Dermis blood vessel endothelial cell (primary cell): Measurements from ENCODE around the gene GPR151. TPM values are rescaled to one million over a fixed set of nuclear protein-coding genes. Genes with fewer than 3 reads are reported as not detected.

Source experiments
- DNase-seq: peaks from one replicate; pipeline ENCODE4 v3.0.0; 2010
- total RNA-seq: library from RNA; depleted of rRNA; stranded (reverse); fragments of >200 nt; gene quantifications from 2 replicates; pipeline ENCODE4 v1.2.3, GENCODE V29; 2014

GPR151 gene
- total RNA-seq, 1 donor from 2014 or later: not detected

- no peak for DNase-seq
Measured at GRCh38 chr5:146519554-146519953, 3.6 kb upstream of the GPR151 start.

DNA sequence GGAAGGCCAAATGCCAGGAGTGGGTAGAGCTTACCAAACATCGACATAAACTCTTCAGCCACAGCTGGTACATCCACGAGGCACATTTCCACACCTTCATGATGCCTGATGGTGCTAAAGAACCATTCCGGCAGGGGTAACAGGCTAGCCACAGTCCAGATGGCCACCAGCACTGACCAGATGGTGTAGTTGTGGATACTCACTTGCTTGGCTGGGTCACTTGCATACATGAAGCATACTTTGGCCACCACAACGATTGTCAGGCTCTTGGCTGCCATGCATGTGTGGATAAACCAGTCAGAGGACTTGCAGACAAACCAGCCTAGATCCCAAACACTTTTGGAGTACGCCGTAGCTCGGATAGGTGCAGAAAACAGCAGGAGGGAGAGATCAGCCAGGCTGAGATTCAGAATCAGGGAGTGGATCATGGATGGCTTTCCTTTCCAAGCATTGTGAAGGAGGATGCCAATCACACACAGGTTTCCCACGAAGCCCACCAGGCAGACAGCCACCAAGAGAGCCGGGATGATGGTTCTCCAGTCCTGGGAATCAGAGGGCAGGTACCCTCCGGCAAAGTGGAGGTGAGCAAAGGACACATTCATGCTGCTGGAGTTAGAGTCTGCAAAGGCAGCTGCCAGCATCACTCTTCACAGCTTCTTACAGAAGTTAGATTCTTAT, 378 bp downstream of the GPR151 start:
- DNase-seq: no peak

- no peak for DNase-seq
Measured at GRCh38 chr5:146514575-146514974, 1.4 kb downstream of the GPR151 start.

- DNase-seq: no peak
Measured at GRCh38 chr5:146513462-146513861, 2.5 kb downstream of the GPR151 start.

DNA sequence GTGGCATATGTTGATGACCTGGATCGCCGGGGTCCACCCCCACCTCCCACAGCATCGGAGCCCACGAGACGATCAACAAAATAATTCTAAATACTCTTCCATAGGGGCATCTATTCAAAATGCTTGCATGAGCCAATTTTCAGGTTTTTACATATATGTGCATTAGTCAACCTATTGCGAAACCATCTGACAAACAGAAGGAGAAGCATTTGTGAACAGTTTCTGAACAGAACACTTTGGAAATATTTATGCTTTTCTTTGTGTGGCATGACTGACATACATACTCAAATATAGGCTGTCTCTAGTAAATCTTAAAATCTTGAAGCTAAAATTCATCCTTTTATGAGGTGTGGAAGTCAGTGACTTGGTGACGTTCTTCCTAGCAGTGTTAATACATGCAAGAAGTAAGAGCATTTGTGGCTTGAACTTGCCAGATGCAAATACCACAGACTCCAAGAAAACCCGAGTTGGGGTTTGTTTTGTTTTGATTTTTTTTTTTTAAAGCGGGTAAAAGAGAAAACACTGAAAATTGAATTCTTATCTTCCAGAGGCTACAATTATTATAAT, 5.3 kb downstream of the GPR151 start:
- DNase-seq: no peak

GRCh38 chr5:146507428-146507827, 8.6 kb downstream of the GPR151 start:
- DNase-seq: no peak

GRCh38 chr5:146499680-146500079, 16.3 kb downstream of the GPR151 start:
- DNase-seq: no peak

GRCh38 chr5:146494656-146495055, 21.3 kb downstream of the GPR151 start:
- DNase-seq: no peak

- no peak for DNase-seq
Measured at GRCh38 chr5:146490089-146490843, 25.7 kb downstream of the GPR151 start.

DNA sequence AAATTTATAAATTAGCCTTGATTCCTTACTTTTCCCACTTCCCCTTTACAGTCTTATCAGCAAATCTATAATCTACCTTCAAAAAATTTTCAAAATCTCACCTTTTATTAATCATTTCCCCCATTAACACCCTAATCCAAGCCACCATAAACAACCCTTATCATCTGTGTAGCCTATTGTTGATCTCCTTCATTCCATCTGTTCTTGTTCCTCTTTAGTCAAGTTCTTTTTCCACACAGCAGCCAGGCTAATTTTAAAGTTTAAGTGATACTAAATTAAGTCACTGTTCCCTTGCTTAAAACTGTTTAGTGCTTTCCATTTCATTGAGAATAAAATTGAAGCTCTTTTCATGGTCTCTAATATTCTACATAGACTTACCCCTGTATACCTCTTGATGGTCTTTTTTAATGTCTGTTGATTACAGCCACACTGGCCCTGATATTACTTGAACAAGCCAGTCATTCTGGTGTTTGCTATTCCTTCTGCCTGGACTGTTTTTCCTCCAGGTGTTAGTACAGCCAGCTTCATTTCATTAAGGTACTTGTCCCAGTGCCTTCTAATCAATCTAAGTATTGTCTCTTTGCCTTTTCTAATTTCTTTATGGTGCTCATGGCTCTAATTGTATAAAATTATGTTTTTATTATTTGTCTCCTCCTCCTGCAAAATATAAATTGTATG, 31.1 kb downstream of the GPR151 start:
- DNase-seq: no peak

- DNase-seq: no peak
Measured at GRCh38 chr5:146482775-146483174, 33.2 kb downstream of the GPR151 start.

GRCh38 chr5:146475906-146476305, 40.1 kb downstream of the GPR151 start:
- DNase-seq: peak; percentile 16

GRCh38 chr5:146475190-146475780, 40.7 kb downstream of the GPR151 start:
- DNase-seq: peak; percentile 21

DNA sequence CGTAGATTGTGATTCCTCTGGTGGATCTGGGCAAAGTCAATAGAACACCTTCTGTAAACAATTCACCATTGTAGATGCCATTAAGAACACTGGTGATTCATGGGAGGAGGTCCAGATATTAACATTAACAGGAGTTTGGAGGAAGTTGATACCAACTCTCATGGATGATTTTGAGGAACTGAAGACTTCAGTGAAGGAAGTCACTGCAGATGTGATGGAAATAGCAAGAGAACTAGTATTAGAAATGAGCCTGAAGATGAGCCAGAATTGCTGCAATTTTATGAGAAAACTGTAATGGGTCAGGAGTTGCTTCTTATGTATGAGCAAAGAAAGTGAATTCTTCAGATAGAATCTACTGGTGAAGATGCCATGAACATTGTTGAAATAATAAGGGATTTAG, 41.9 kb downstream of the GPR151 start:
- no peak for DNase-seq

DNA sequence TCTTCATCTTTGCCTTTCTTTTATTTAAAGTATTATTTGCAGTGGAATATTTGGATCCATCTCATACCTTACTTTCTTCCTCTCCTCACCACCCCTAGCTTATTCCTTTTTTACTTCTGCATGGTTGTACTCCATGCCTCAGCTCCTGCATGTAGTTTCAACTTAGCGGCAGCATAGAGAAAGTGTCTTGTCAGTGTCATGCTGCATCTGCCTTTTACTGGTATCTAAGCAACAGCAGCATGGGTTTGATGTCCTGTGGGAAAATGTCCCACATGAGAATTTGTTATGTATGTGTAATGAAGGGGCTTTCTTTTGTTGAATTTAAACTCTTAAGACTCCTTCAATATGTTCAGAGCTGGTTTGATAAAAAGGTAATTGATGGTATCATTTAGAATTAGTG, 48.2 kb downstream of the GPR151 start:
- DNase-seq: no peak

DNA sequence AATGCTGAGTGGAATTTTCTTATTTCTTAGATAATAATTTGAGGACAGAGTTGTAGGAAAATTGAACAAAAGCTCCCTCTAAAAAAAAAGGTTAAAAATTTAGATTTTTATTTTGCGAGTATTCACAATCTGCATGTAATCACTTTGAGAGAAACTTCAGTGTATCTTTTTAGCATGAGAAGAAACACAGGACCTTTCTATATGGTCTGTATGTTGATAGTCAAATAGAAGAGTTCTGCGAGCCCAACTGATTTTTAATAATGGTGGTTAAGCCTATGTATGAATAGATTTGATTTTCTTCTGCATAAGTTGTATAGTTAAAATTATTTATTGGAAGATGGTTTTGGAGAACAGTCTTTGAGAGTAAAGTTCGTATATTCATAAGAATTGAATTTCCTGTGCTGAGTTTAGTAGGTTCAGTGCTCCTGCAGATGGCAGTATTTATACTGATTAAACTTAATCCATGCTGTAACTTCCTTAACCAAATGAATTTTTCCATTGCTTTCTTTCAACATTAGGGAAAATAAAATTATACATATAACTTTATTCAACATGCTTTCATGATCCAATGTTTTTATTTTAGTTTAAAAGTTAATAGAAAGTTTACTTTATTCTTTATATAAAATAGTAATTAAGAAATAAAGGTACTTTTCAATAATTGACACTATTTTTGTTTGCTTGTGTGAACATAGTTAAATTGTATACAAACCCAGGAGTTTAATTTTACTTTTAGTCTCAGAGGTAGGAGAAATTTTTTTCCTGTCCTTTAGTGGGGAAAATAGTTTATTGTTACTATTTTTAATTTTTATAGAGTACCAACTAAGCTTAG, 49.3 kb downstream of the GPR151 start:
- DNase-seq: peak; percentile 51

GRCh38 chr5:146463446-146463845, 52.5 kb downstream of the GPR151 start:
- DNase-seq: no peak

Other genes starting within 250 kb of the GPR151 start
- 0.05 TPM in 1 of 2 replicates, not detected in the other for gene POU4F3, start 177.4 kb downstream of the GPR151 start, total RNA-seq
- 31.0 and 38.7 TPM in 2 replicates for gene TCERG1, start 68.9 kb downstream of the GPR151 start, total RNA-seq